HFFc6 (cell line): ENCODE data around the gene PLPPR2. TPM values are rescaled to one million over a fixed set of nuclear protein-coding genes. Genes with fewer than 3 reads are reported as not detected.
"Not testable (repeated sequence)": the region's sequence is repeated elsewhere in the genome, so short reads cannot be mapped to it uniquely, and the experiment has no call there.

Experiments
- DNase-seq: peaks from one replicate; pipeline ENCODE4 v3.0.0-alpha.2; 2018
- H3K27ac Mint-ChIP-seq: 2 replicates; pipeline ENCODE4 v1.8.0; 2020; ENCODE audit warnings: mild to moderate bottlenecking, mixed read lengths
- H3K27me3 Mint-ChIP-seq: 2 replicates; pipeline ENCODE4 v1.8.0; 2021; ENCODE audit warnings: mild to moderate bottlenecking, moderate library complexity, mixed read lengths; ENCODE audit not compliant: insufficient read depth
- H3K36me3 Mint-ChIP-seq: 2 replicates; pipeline ENCODE4 v1.8.0; 2021; ENCODE audit warnings: low read depth, mixed read lengths
- H3K4me1 Mint-ChIP-seq: 2 replicates; pipeline ENCODE4 v1.8.0; 2020; ENCODE audit warnings: low read depth, mixed read lengths
- H3K4me3 Mint-ChIP-seq: 2 replicates; pipeline ENCODE4 v1.8.0; 2020; ENCODE audit warnings: mild to moderate bottlenecking, moderate library complexity, mixed read lengths
- H3K9me3 Mint-ChIP-seq: 2 replicates; pipeline ENCODE4 v1.8.0; 2020; ENCODE audit warnings: mild to moderate bottlenecking, mixed read lengths
- CTCF ChIP-seq: fragments of 200-600 bp; sonication (generic); IDR thresholded peaks from 2 replicates; pipeline ENCODE4 v1.5.0; 2021; ENCODE audit warnings: antibody characterized with exemption, mild to moderate bottlenecking
- total RNA-seq, 6 experiments: library from RNA; stranded (reverse); fragmentation: NEBNext Ultra II Directional; extraction: Animal tissue kit (Norgen Biotek cat#: 25700); gene quantifications; 2 replicates in 1 of 6; 3 replicates in 5 of 6; pipeline ENCODE4 v1.2.3, GENCODE V29; 2021

PLPPR2 gene
- total RNA-seq, 6 experiments from 2014 or later, result 52.4 to 82.2 (median 59.7) TPM

- H3K27me3 Mint-ChIP-seq, result no peaks in the 10 kb centered on the region
These were observed 10.0 kb upstream of the PLPPR2 start for GRCh38 chr19:11345122-11345803.

GRCh38 chr19:11346104-11346940, 8.9 kb upstream of the PLPPR2 start, which contains the start of the genes CCDC159 and TMEM205:
CCDC159 (plus strand) TSS chr19:11346519; CDS start chr19:11346607, 88 bp downstream.
TMEM205 (minus strand) TSS chr19:11346268; CDS start chr19:11345619, 649 bp downstream.
- peak within 1 kb of the TSS; percentile 95 for H3K4me3 Mint-ChIP-seq
- H3K27ac Mint-ChIP-seq, result peak within 1 kb of the TSS; percentile 90
- peak; percentile 99 for DNase-seq
- peaks cover 2% of the 10 kb centered on the region; the same call in 1 of the 2 replicates for H3K27me3 Mint-ChIP-seq
- peaks cover 30% of the 10 kb centered on the region for H3K4me1 Mint-ChIP-seq
- peaks cover 12% of the 10 kb centered on the region for H3K9me3 Mint-ChIP-seq
- peak; percentile 22; the same call in 1 of the 2 replicates for TF ChIP-seq CTCF
- 0 out of 2 replicates have a peak, but pooled peaks cover 10% of the 10 kb centered on the region for H3K36me3 Mint-ChIP-seq

More at GRCh38 chr19:11345122-11345803, 10.0 kb upstream of the PLPPR2 start:
- H3K27ac Mint-ChIP-seq, result peak overlapping the region; percentile 90
- no peak for DNase-seq
- H3K4me3 Mint-ChIP-seq, result peak overlapping the region; percentile 95
- H3K36me3 Mint-ChIP-seq, result 0 out of 2 replicates have a peak, but pooled peaks cover 10% of the 10 kb centered on the region
- H3K4me1 Mint-ChIP-seq, result peaks cover 30% of the 10 kb centered on the region
- H3K9me3 Mint-ChIP-seq, result peaks cover 12% of the 10 kb centered on the region
- TF ChIP-seq CTCF, result no peak

GRCh38 chr19:11347546-11348039, 7.6 kb upstream of the PLPPR2 start:
- no peak for TF ChIP-seq CTCF
- no peak overlapping the region for H3K27ac Mint-ChIP-seq
- 0 out of 2 replicates have a peak, but pooled peaks cover 10% of the 10 kb centered on the region for H3K36me3 Mint-ChIP-seq
- peaks cover 2% of the 10 kb centered on the region; the same call in 1 of the 2 replicates for H3K27me3 Mint-ChIP-seq
- H3K4me1 Mint-ChIP-seq, result peaks cover 30% of the 10 kb centered on the region
- peaks cover 12% of the 10 kb centered on the region for H3K9me3 Mint-ChIP-seq
- no peak overlapping the region; the same call in 1 of the 2 replicates for H3K4me3 Mint-ChIP-seq
- no peak for DNase-seq

GRCh38 chr19:11349171-11349570, 6.1 kb upstream of the PLPPR2 start:
- DNase-seq, result no peak
- Mint-ChIP-seq H3K27me3 (peaks cover 4% of the 10 kb centered on the region; the same call in 1 of the 2 replicates), H3K4me3 (no peak overlapping the region), H3K4me1 (peaks cover 27% of the 10 kb centered on the region), H3K9me3 (peaks cover 12% of the 10 kb centered on the region), H3K27ac (no peak overlapping the region), H3K36me3 (0 out of 2 replicates have a peak, but pooled peaks cover 10% of the 10 kb centered on the region)
- no peak for TF ChIP-seq CTCF

- DNase-seq, H3K36me3 Mint-ChIP-seq, H3K27ac Mint-ChIP-seq, H3K4me3 Mint-ChIP-seq, H3K9me3 Mint-ChIP-seq, H3K27me3 Mint-ChIP-seq: not testable (repeated sequence)
- H3K4me1 Mint-ChIP-seq, result peaks cover 11% of the 10 kb centered on the region
These were observed 1.1 kb upstream of the PLPPR2 start for GRCh38 chr19:11354102-11354501.
